ENCODE measurements around the gene ALDH3A1. TPM values are rescaled to one million over a fixed set of nuclear protein-coding genes. Genes with fewer than 3 reads are reported as not detected.

The ALDH3A1 gene
- polyA plus RNA-seq, 1 donor = 0.14 TPM

DNA sequence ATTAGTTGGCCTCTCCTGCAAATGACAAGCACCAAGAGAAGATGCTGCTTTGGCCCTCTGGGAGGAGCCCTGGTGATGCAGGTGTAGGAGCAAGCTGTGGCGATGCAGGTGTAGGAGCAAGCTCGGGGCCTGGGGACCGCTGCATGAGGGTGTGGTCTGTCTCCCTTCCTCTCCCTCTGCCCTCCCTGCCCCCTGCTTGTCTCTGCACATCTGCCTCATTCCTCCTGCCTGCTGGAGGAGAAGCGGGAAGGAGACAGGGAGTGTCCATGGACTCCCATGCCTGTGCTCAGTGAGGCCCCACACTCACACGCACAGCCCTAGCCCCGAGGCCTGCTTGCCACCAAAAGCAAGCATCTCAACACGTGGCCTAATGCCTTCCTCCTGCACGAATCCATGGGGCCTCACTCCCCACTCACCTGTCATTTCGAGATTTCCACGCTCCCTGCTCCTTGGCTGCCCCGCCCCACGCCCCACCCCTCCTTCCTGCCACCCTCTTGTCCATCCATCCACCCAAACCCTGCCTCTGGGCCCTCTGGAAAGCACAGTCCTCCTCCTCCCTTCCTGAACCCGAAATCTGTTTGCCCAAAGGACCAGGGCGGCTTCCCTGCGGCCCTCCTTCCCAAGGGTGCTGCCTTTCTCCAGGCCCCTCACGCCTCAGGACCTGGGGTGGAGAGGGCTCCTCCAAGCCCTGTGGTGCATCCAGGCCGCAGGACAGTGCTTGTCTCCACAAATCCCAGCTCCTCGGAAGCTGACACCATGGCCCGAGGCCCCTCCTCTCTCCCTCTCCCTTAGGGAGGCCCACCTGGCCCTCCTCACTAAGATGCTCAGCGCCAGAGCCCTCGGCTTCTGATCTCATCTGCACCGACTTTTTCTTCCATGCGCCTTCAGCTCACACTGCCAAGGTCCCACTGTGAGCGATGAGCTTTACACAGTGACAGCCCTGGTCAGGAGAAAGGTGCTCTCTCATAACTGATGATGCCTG is 11.8 kb upstream of the ALDH3A1 start:
- no peak for DNase-seq (ENCODE audit: low read depth)

DNA sequence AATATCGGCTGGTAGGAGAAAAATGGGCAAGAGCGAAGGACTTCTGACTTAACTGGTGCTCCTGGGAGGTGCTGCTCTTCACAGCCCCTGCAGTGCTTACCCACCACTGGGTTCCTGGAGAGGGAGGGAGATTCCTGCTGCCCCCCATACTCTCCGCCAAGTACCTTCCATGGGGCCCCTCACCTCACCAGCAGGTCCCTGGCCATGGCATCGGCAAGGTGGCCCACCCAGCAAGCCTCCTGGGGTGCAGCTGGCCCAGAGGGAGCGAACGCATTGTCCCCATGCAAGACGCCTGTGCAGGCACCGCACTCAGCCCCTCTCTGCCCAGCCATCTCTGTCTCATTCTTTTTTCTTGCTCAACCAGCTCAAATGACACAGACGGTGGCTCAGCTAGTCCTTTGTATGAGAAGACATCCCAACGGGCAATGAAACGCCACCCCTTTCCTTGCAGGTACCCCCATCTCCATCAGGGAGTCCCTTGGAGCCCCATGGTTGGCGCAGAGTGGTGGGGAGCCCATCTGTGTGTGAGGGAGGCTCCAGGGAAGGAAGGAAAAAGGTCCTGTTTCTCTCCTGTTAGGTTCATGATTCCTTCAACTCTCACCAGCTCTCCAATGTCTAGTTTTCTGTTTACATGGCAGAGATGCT is 9.6 kb upstream of the ALDH3A1 start:
- no peak for DNase-seq (ENCODE audit: low read depth)

DNA sequence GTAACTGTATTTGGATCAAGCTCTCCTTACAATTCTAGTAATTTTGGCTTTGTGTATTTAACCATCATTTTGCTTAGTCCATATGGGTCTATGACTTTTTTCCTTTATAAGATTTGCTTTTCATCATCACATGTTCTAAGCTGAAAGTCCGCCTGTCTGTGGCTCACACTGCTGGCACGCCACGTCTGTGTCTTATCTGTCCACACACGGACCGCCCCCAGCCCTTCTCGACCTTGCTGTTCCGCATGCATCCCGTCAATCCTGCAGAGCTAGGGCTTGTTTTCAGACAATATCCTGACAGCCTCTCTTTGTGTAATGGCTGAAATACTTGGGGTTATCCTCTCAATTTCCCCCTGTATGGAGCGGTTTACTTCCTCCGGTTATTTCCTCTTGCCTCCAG is 8.4 kb upstream of the ALDH3A1 start:
- DNase-seq (ENCODE audit: low read depth) = no peak

- DNase-seq (ENCODE audit: low read depth) = no peak
These were observed 7.9 kb upstream of the ALDH3A1 start for GRCh38 chr17:19755821-19756510.

DNA sequence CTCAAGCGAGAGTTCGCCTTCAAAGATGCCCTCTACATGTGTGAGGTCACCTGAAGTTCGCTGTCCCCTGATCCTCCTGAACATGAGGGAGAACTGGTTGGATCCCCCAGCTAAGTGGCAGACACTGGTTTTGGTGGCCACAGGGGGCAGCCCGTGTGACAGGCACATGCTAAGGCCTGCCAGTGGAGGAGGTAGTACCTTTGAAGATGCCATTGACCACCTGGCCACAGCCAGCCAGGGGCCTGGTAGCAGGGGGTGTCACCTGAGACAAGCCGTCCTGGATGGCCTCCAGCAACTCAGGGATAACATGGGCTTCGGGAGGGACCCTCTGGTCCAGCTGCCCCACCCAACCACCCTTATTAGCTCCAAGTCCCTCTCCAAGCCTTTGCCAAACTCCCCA is 7.3 kb upstream of the ALDH3A1 start:
- no peak for DNase-seq (ENCODE audit: low read depth)

GRCh38 chr17:19753661-19754463 is 5.8 kb upstream of the ALDH3A1 start:
- no peak for DNase-seq (ENCODE audit: low read depth)

GRCh38 chr17:19753051-19753509 is 5.0 kb upstream of the ALDH3A1 start:
- DNase-seq (ENCODE audit: low read depth) = no peak

GRCh38 chr17:19752216-19753050 is 4.3 kb upstream of the ALDH3A1 start:
- DNase-seq (ENCODE audit: low read depth) = no peak

DNA sequence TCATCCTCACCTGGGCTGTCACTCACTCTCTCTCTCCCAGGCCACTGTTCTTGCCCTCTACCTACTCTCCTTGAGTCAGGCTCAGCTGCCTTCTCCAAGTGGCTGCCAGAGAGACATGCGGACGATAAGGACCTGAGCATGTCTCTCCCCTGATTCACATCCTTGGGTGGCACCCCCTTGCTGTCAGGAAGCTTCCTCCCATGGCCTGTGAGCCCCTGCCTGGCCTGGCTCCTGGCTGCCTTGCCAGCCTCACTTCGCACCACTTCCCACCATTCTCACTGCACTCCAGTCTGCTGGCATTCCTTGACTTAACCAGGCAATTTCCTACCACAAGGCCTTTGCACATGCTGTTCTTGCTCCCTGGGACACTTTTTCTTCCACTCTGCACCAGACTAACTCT is 2.7 kb upstream of the ALDH3A1 start:
- DNase-seq (ENCODE audit: low read depth) = no peak

DNA sequence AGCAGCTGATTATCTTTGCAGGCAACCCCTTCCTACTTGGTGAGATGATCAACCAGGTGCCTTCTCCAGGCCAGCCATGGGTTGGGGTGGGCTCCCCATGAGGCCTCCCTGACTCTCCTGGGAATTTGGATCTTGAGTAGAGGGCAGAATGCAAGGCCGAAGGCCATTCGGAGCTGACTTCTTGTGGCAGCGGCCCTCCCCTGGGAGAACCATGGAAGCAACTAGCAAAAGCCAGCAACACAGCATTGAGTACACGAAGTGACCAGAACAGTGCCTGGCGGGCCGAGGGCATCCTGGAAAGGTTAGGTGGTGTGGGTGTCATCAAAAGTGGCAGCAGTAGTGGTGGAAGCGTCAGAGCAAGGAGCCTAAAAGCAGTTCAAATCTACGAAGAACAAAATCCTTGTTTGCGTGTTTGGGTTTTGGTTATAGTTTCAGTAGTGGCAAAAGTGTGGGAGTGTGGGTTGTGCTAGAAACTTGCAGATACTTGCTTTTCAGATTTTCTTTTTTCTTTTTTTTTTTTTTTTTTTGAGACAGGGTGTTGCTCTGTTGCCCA is 2.0 kb upstream of the ALDH3A1 start:
- no peak for DNase-seq (ENCODE audit: low read depth)

DNA sequence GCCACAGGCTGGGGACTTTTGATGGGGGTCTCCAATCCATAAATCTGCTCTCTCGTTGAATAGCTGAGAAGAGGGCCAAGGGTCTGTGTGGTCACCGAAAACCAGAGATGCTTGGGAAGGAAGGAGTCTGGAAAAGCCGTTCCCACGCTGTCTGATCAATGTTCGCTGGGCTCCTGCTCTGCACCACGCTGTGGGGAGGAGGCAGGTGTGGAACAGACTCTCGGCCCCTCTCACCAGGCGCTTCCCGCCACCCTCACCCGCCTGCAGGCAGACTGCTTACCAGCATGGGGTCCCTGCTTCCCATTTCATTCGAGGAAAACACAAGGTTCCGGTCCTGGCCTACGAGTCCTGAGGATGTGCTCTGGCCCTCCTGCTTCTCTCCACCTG is 702 bp upstream of the ALDH3A1 start:
- DNase-seq (ENCODE audit: low read depth) = no peak

DNA sequence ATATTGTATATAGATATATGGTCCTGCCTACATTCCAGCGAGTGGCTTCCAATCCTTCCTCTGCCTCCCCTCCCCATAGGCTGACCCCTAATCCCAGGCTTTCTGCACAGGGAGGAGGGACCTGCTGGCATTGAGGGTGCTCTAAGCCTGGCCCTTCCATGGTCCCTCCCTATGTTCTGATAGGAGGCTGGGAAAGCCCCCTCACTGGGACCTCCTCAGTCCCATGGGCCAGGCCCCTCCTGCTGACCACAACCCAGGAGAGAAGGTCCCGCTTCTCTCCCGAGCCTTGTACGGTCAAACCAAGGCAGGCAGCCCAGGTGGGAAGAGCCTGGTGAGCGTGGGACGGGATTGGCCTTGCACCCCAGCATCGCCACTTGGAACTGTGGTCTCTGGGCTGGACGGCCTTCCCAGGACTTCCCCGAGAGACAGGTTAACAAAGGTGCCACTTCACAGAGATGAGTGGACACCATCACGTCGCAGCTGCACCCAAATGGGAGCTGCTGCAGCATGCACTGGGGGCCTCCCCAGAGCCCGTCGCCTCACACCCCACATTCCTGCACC is 859 bp downstream of the ALDH3A1 start:
- DNase-seq (ENCODE audit: low read depth) = no peak

DNA sequence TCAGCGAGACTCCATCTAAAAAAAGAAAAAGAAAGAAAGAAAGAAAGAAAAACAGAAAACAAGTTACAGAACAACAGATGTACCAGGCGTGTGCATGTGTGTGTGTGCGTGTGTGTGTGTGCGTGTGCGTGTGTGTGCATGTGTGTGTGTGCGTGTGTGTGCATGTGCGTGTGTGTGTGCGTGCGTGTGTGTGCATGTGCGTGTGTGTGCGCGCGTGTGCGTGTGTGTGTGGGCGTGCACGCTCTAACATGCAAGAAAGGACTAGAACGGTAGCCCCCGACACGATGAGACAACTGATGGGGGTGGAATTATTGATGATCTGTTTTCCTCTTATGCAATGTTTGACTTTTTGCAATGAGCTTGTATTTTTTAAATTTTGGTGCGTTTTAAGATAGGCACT is 1.6 kb downstream of the ALDH3A1 start:
- no peak for DNase-seq (ENCODE audit: low read depth)

DNA sequence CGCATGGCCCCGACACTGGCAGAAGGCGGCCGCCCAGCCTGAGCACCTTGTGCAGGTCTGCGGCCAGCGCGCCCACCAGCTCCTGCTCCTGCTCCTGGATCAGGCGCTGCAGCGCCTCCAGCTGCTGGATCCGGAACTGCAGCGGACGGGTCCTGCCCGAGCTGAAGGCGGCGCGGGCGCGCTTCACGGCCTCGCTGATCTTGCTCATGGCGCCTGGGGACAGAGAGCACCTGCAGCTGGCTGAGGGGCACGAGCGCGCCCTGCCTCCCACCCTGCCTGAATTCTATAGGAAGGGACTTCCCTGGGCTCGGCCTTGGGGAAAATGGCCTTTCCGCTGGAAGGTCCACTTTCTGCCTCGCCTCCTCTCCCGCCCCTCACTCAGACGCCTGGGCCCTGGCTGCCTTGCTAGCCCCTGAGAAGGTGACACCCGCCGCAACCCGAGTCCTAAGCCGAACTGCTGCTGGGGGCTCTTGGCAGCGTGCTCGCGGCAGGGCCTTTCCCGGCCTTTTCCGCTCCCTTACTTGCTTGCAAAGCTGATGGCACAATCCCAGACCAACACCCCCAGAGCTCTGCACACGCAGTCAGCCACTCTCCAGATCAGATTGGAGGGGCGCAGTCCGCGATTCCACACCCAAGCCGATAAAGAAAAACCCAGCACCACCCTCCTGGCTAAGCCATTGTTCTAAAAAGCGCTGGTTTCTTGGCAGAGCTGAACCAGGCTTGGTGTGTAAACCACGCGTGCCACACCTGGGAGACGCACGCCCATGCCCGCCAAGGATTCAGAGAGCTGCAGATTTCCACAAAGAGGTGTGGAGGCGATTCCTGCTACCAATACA is 3.0 kb downstream of the ALDH3A1 start:
- DNase-seq (ENCODE audit: low read depth) = peak; percentile 72

- no peak for DNase-seq (ENCODE audit: low read depth)
These were observed 3.6 kb downstream of the ALDH3A1 start for GRCh38 chr17:19744492-19744891.

GRCh38 chr17:19743101-19744100 is 4.7 kb downstream of the ALDH3A1 start:
- no peak for DNase-seq (ENCODE audit: low read depth)

DNA sequence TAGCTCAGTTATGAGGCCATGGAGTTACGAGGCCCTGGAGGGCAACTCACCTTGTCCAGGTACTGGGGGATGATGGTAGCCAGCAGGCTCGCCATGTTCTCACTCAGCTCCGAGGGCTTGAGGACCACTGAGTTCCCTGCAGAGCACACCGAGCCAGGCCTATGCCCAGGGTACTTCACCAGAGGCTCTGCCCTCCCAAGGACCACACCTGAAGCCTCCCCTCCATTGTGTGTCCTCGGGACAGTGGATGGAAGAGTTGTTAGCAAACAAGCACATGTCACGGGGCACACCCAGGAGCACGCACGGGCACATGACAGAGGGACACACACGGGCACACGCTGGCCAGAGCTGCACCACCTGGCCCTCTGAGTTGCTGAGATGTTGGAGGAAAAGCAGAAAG is 5.6 kb downstream of the ALDH3A1 start:
- DNase-seq (ENCODE audit: low read depth) = no peak
